Panc1 (cell line): Measurements from ENCODE around the gene UPF1. TPM values are rescaled to one million over a fixed set of nuclear protein-coding genes. Genes with fewer than 3 reads are reported as not detected.

Experiments
- ATAC-seq: fragments of 200-7000 bp; cut with Tn5 transposase; 2 replicates; pipeline ENCODE4 v1.9.1; 2020; ENCODE audit warnings: mild to moderate bottlenecking, moderate library complexity
- BruUV-seq: library from RNA; stranded (reverse); fragments of 400-500 nt; replicated peaks from 2 replicates; lab custom pipeline; 2021; lab: Mats Ljungman, UMichigan
- CTCF ChIA-PET: fragments of 300-600 bp; sonication (Branson Sonifier 250); formaldehyde crosslinking; loops from one replicate; lab custom pipeline; 2022; ENCODE audit warnings: antibody characterized with exemption; lab: Charles Lee
- POLR2A ChIA-PET: fragments of 300-600 bp; sonication (Branson Sonifier 250); formaldehyde crosslinking; loops from one replicate; lab custom pipeline; 2022; ENCODE audit warnings: antibody characterized with exemption; lab: Charles Lee
- DNase-seq: peaks from one replicate; pipeline ENCODE4 v3.0.0-alpha.2; 2010; ENCODE audit warnings: low read depth, low spot score
- H3K27ac ChIP-seq: 2 replicates; pipeline ENCODE4 v1.5.1; 2011; ENCODE audit warnings: mild to moderate bottlenecking, low read length, inconsistent platforms
- H3K27me3 ChIP-seq: fragments of 200-500 bp; sonication (Bioruptor generic); 2 replicates; pipeline ENCODE4 v1.6.0; 2014; ENCODE audit warnings: low read length, inconsistent platforms; ENCODE audit not compliant: control insufficient read depth, insufficient read depth
- H3K36me3 ChIP-seq: fragments of 200-500 bp; sonication (Bioruptor generic); 2 replicates; pipeline ENCODE4 v1.5.1; 2014; ENCODE audit warnings: inconsistent platforms, mild to moderate bottlenecking, low read length, moderate library complexity; ENCODE audit not compliant: control insufficient read depth, insufficient read depth
- H3K4me1 ChIP-seq: 2 replicates; pipeline ENCODE4 v1.5.1; 2011; ENCODE audit warnings: inconsistent platforms, mild to moderate bottlenecking, low read length, moderate library complexity; ENCODE audit not compliant: control insufficient read depth, insufficient read depth
- H3K4me3 ChIP-seq, 2 experiments: 2 replicates each; pipeline ENCODE4 v1.5.1; 2011 to 2012; ENCODE audit warnings: low read depth in 2 of 2, low read length in 2 of 2, mild to moderate bottlenecking in 2 of 2, inconsistent platforms in 1 of 2, moderate library complexity in 1 of 2
- H3K9me3 ChIP-seq: fragments of 200-500 bp; sonication (Bioruptor generic); 2 replicates; pipeline ENCODE4 v1.5.1; 2014; ENCODE audit warnings: low read depth, mild to moderate bottlenecking, inconsistent platforms, low read length, moderate library complexity; ENCODE audit not compliant: control insufficient read depth, insufficient read depth
- CTCF ChIP-seq: fragments of 450-650 bp; IDR thresholded peaks from 2 replicates; pipeline ENCODE4 v1.5.1; 2017; ENCODE audit warnings: mild to moderate bottlenecking
- POLR2AphosphoS5 ChIP-seq: IDR thresholded peaks from 2 replicates; pipeline ENCODE4 v1.6.1; 2012; ENCODE audit warnings: mild to moderate bottlenecking, low read depth, low read length, moderate library complexity
- REST ChIP-seq, 2 experiments: IDR thresholded peaks; 2 replicates each; pipeline ENCODE4 v1.6.1; 2011 to 2012; ENCODE audit warnings: low read depth in 2 of 2, control low read depth in 1 of 2, low read length in 1 of 2, mild to moderate bottlenecking in 1 of 2, moderate library complexity in 1 of 2; ENCODE audit not compliant: insufficient read depth in 1 of 2
- SIN3A ChIP-seq: IDR thresholded peaks from 2 replicates; pipeline ENCODE4 v1.6.1; 2012; ENCODE audit warnings: low read depth, mild to moderate bottlenecking, low read length, moderate library complexity, borderline replicate concordance; ENCODE audit not compliant: insufficient read depth
- TCF7L2 ChIP-seq: IDR thresholded peaks from 2 replicates; pipeline ENCODE4 v1.6.1; 2011; ENCODE audit warnings: mild to moderate bottlenecking, low read depth, low read length, inconsistent platforms
- in situ Hi-C: cut with HindIII; loops from 2 replicates; pipeline ENCODE4 v1.10.0; 2016; ENCODE audit warnings: low sequenced_read_pairs, low pct_unique_long_range_greater_than_20kb
- intact Hi-C: fragments of 100-400 bp; cut with micrococcal nuclease; formaldehyde crosslinking; loops from one replicate; pipeline ENCODE4 v1.10.0; 2022; ENCODE audit not compliant: unreplicated experiment
- total RNA-seq: library from RNA; stranded (reverse); gene quantifications from one replicate; pipeline ENCODE4 v1.2.1, GENCODE V29; 2021; ENCODE audit not compliant: unreplicated experiment

Gene UPF1
- total RNA-seq, 1 experiment from 2014 or later, result 62.2 TPM

- POLR2A ChIA-PET, result no interaction called here
- intact Hi-C loops (no loop called here), in situ Hi-C loops (no loop called here)
- no peak for DNase-seq
- Histone ChIP-seq H3K4me1 (no peaks in the 10 kb centered on the region), H3K27me3 (no peaks in the 10 kb centered on the region), H3K4me3 (no peak overlapping the region), H3K27ac (no peak overlapping the region), H3K9me3 (no peaks in the 10 kb centered on the region), H3K36me3 (peaks cover 3% of the 10 kb centered on the region; the same call in 1 of the 2 replicates)
- no peak for ATAC-seq
- CTCF ChIA-PET, result interaction anchor here (0.6 kb wide), 1 partner anchor 27 kb away, joined by 3 read pairs; no protein-coding TSS in a partner anchor
- TF ChIP-seq SIN3A, result no peak
- no peak for TF ChIP-seq CTCF
- TF ChIP-seq TCF7L2, result no peak
- TF ChIP-seq REST (IDR thresholded peaks at IDR 0.05; ENCODE audit: insufficient read depth in 1 of 2, low read depth in 2 of 2, low read length in 1 of 2), result no peak
- TF ChIP-seq POLR2AphosphoS5, result no peak
- BruUV-seq, result no TSS peak
These were observed 3.0 kb upstream of the UPF1 start for GRCh38 chr19:18828786-18829185.

- Histone ChIP-seq H3K9me3 (no peaks in the 10 kb centered on the region), H3K27me3 (no peaks in the 10 kb centered on the region), H3K27ac (no peak overlapping the region), H3K4me1 (peaks cover 6% of the 10 kb centered on the region; the same call in 1 of the 2 replicates), H3K4me3 (no peak overlapping the region), H3K36me3 (peaks cover 3% of the 10 kb centered on the region; the same call in 1 of the 2 replicates)
- in situ Hi-C loops (no loop called here), intact Hi-C loops (no loop called here)
- no TSS peak for BruUV-seq
- no peak for DNase-seq
- TF ChIP-seq CTCF (no peak), SIN3A (no peak), REST (IDR thresholded peaks at IDR 0.05; ENCODE audit: insufficient read depth in 1 of 2, low read depth in 2 of 2, low read length in 1 of 2) (no peak), TCF7L2 (no peak), POLR2AphosphoS5 (no peak)
- ChIA-PET POLR2A (no interaction called here), CTCF (no interaction called here)
- ATAC-seq, result no peak
These were observed 1.3 kb upstream of the UPF1 start for GRCh38 chr19:18830488-18830887.
